ENCODE measurements around the gene ZMYM3. TPM values are rescaled to one million over a fixed set of nuclear protein-coding genes. Genes with fewer than 3 reads are reported as not detected.

Gene ZMYM3
- total and polyA plus RNA-seq, 2 of the 4 experiments (the other 2 are of a cell fraction) = 10.0 to 28.1 TPM

DNA sequence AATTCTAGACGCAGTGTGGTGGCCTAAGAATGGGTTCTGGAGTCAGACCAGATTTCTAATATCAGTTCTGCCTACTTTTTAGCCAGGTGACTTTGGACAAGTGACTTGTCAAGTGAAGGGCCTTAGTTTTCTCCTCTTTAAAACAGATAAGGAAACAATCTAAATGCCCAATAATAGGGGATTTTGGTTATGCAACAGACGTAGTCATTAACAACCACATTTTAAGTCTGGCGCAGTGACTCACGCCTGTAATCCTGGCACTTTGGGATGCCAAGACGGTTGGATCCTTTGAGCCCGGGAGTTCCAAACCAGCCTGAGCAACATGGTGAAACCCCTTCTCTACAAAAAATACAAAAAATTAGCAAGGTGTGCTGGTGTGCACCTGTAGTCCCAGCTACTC lies 2.1 kb upstream of the ZMYM3 start:
- Histone ChIP-seq H3K56ac (ENCODE audit: extremely low read depth, insufficient read depth, low read length) (no peak overlapping the region), H3K27me3 (ENCODE audit: control insufficient read depth, insufficient read depth, low read length) (no peaks in the 10 kb centered on the region), H3K4me2 (ENCODE audit: low read depth, low read length) (peak overlapping the region; percentile 51), H2BK15ac (ENCODE audit: low read depth, low read length) (no peak overlapping the region), H4K20me1 (ENCODE audit: insufficient read depth, low read length) (no peaks in the 10 kb centered on the region), H2AK9ac (replicated peaks; ENCODE audit: low read depth, low read length, poor library complexity) (no peak overlapping the region), H3K9me1 (ENCODE audit: insufficient read depth, low read length) (0 out of 2 replicates have a peak, but pooled peaks cover 2% of the 10 kb centered on the region), H3K4me3 (ENCODE audit: insufficient read depth, low read depth, low read length) (no peak overlapping the region), H4K91ac (ENCODE audit: insufficient read depth, low read depth, low read length) (no peak overlapping the region), H3K9me3 (ENCODE audit: control insufficient read depth, insufficient read depth, low read length) (no peaks in the 10 kb centered on the region), H3K79me1 (ENCODE audit: low read depth in 1 of 2, low read length in 2 of 2) (peaks cover 3 to 27% of the 10 kb centered on the region in 2 experiments), H3K23ac (ENCODE audit: low read depth, low read length) (no peak overlapping the region), H2BK5ac (ENCODE audit: low read depth, low read length, poor library complexity, severe bottlenecking) (peak overlapping the region; percentile 31), H2AFZ (replicated peaks; ENCODE audit: low read length, poor library complexity) (no peak overlapping the region), H3K9ac (ENCODE audit: low read depth, low read length) (no peak overlapping the region), H2AK5ac (ENCODE audit: low read depth, low read length) (no peak overlapping the region), H3K27ac (ENCODE audit: insufficient read depth, low read length) (peak overlapping the region; percentile 18; the same call in 1 of the 2 replicates), H2BK20ac (ENCODE audit: low read depth, low read length) (no peak overlapping the region), H3K4ac (ENCODE audit: low read depth, low read length) (no peak overlapping the region), H3K4me1 (ENCODE audit: control insufficient read depth, insufficient read depth, low read length) (peaks cover 8% of the 10 kb centered on the region), H4K8ac (ENCODE audit: low read depth in 2 of 2, low read length in 2 of 2) (0 out of 4 replicates have a peak overlapping the region, but pooled peaks of 1 of the 2 experiments have one; percentile 83), H3K14ac (replicated peaks; ENCODE audit: low read depth, low read length) (no peak overlapping the region), H2BK120ac (ENCODE audit: low read depth, low read length) (no peak overlapping the region), H3K18ac (ENCODE audit: low read depth, low read length) (no peak overlapping the region), H3K36me3 (ENCODE audit: control insufficient read depth, insufficient read depth, low read length) (no peaks in the 10 kb centered on the region), H4K5ac (ENCODE audit: low read depth, low read length) (no peak overlapping the region)
- ATAC-seq (ENCODE audit: low read depth) = no peak
- in situ Hi-C loops (cut with MboI; ENCODE audit: low sequenced_read_pairs) (no loop called here), intact Hi-C loops (cut with micrococcal nuclease) (no loop called here), dilution Hi-C loops (cut with HindIII; ENCODE audit: low sequenced_read_pairs, unreplicated experiment) (no loop called here)
- ChIA-PET CTCF (no interaction called here), POLR2A (ENCODE audit: unreplicated experiment) (no interaction called here)
- no TSS peak for BruUV-seq (replicated peaks)
- no peak for TF ChIP-seq FOS (IDR thresholded peaks at IDR 0.05; ENCODE audit: low read depth, low read length)
- TF ChIP-seq CEBPB (IDR thresholded peaks at IDR 0.05; ENCODE audit: low read depth, low read length) = peak; percentile 67
- peak; percentile 28 for DNase-seq
- WGBS, 2 experiments (ENCODE audit: extremely low coverage in 2 of 2, insufficient read length in 1 of 2) = no CpG with 5 or more reads among the region's 6 CpGs

Measured in IMR-90 (cell line).